ENCODE results near the gene PCSK7.
A peak's percentile ranks its signal among the peaks of the same experiment; 100 is the strongest.
"Not testable (repeated sequence)": the region's sequence is repeated elsewhere in the genome, so short reads cannot be mapped to it uniquely, and the experiment has no call there.

The PCSK7 gene, protein sequence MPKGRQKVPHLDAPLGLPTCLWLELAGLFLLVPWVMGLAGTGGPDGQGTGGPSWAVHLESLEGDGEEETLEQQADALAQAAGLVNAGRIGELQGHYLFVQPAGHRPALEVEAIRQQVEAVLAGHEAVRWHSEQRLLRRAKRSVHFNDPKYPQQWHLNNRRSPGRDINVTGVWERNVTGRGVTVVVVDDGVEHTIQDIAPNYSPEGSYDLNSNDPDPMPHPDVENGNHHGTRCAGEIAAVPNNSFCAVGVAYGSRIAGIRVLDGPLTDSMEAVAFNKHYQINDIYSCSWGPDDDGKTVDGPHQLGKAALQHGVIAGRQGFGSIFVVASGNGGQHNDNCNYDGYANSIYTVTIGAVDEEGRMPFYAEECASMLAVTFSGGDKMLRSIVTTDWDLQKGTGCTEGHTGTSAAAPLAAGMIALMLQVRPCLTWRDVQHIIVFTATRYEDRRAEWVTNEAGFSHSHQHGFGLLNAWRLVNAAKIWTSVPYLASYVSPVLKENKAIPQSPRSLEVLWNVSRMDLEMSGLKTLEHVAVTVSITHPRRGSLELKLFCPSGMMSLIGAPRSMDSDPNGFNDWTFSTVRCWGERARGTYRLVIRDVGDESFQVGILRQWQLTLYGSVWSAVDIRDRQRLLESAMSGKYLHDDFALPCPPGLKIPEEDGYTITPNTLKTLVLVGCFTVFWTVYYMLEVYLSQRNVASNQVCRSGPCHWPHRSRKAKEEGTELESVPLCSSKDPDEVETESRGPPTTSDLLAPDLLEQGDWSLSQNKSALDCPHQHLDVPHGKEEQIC

DNA sequence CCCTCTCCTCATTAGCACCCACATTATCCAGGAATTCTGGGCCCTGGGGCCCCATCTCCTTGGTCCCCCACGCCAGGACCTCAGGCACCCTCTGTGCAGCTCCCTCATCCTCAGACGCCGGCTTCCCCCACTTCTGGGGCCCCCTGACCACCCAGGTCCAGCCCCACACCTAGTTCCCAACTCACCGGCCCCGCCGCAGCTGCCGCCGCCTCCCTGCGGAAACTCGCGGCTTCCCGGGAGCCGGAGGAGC lies at the start of gene PCSK7:
PCSK7 (minus strand) TSS at position 232 of the 250 bp plus-strand sequence. CDS start 2,229 bp downstream, outside the sequence.
- peak; percentile 73 for DNase-seq

DNA sequence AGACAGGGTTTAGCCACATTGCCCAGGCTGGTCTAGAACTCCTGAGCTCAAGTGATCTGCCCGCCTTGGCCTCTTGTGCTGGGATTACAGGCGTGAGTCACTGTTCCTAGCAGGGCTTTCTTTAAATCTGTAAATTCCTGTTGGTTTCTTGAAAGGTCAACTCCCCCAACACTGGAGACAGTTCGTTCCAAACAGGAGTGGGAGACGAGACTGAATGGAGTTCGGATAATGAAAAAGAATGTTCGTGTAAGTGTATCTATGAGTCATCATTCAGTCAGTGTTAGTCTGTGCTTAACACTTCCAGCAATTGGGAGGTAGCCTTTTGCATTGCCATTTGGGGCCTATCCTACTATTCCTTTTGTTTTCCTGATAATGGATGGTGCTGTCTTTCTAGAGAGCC lies 49.3 kb upstream of the PCSK7 start:
- DNase-seq, result no peak

GRCh38 chr11:117279711-117280376 lies 48.0 kb upstream of the PCSK7 start:
- DNase-seq, result no peak

GRCh38 chr11:117278347-117278746 lies 46.5 kb upstream of the PCSK7 start:
- no peak for DNase-seq

DNA sequence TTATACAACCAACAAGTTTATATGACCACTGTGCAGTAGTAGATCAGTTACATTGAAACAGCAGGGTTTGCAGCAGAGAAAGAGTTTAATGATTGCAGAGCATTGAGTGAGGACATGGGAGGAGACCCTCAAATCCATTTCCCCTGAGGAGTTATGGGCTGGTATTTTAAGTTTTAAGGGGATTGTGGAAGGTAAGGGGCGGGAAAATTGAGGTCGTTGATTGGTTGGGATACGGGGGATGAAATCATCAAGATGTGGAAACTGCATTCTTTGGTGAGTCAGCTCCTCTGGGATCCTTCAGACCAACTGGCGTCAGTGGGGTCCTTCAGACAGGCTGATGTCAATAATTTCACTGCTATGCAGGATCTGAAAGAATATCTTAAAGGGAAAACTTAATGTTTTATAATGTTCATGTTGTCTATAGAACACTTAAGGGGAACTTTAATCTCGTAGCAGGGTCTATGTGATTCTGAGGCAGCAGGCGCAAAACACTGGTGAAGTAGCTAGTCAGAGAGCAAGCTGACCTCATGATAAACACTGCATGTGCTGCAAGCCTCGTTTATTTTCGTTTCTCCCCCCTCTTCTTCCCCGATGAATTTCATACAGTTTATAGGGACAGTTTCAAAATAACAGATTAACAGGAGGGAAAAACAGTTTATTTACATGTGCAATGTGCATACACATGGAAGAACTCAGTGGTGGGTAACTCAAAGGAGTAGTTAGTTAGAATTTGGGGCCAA lies 41.8 kb upstream of the PCSK7 start:
- no peak for DNase-seq

- DNase-seq, result not testable (repeated sequence)
Observed at GRCh38 chr11:117272175-117272574, 40.3 kb upstream of the PCSK7 start.

DNA sequence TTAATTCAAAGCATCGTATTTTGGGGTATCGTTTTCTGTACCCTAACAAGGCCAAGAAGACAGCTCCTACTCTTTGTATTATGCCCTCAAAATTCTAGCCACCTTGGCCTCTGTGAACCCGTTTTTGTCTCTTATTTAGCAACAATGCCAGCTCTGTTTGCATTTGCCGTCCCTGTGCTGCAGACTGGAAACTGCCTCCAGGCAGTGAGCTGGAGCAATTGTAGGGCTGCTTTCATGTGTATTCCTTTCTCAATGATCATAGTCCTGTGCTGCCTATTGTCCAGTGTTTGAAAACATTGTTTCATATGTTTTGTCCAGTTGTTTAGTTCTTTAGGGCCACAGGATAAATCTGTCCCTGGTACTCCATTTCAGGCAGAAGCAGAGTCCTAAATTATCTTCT lies 39.3 kb upstream of the PCSK7 start:
- no peak for DNase-seq

GRCh38 chr11:117269856-117270255 lies 38.0 kb upstream of the PCSK7 start:
- no peak for DNase-seq

DNA sequence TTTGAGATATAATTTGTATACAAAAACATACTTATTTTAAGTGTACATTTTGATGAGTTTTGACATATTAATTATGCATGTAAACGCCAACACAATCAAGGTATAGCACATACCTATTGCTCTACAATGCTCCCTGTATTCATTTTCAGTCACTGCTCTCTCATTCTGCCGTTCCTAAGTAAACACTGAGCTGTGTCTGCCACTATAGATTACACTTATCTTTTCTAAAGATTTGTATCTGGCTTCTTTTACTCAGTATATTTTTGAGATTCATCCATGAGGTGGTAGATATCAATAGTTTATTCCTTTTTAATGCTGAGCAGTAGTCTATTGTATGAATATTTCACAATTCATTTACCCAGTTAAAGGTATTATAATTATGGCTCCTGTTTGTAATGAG lies 33.9 kb upstream of the PCSK7 start:
- no peak for DNase-seq

DNA sequence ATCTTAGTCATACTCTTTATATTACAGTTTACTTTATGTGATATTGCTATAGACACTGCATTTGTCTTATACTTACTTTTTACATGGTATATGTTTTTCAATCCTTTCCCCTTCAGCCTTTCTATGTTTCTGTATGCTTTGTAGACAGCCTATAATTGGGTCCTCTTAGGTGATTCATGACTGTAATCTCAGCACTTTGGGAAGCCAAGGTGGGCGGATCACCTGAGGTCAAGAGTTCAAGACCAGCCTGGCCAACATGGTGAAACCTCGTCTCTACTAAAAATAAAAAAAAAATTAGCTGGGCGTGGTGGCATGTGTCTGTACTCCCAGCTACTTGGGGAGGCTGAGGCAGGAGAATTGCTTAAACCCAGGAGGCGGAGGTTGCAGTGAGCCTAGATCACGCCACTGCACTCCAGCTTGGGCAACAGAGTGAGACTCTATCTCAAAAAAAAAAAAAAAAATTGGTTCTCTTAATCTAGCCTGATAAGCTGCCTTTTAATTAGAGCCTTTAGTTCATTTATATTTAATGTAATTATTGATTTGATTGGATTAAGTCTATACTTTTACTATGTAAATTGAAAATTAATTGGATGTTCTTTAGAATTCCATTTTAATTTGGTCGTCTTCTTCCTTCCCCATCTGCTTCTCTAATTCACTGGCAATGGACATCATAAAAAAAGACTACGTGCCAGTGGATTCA lies 32.9 kb upstream of the PCSK7 start:
- DNase-seq, result not testable (repeated sequence)

- no peak for DNase-seq
Observed at GRCh38 chr11:117259417-117259816, 27.5 kb upstream of the PCSK7 start.

DNA sequence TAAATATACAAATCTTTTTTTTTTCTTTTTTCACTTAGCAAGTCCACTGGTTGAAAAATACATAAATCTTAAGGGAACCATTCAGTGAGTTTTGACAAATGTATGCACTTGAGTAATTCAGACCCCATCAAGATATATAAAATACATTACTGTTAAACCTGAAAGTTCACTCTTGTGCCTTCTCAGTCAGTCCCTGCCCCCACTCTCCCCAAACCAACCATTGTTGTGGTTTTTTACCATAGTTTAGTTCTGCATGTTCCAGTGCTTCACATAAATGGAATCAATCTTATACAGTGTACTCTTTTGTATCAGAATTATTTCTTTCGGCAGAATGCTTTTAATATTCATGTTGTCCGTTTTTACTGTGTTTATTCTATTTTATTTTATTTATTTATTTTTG lies 26.7 kb upstream of the PCSK7 start:
- no peak for DNase-seq

DNA sequence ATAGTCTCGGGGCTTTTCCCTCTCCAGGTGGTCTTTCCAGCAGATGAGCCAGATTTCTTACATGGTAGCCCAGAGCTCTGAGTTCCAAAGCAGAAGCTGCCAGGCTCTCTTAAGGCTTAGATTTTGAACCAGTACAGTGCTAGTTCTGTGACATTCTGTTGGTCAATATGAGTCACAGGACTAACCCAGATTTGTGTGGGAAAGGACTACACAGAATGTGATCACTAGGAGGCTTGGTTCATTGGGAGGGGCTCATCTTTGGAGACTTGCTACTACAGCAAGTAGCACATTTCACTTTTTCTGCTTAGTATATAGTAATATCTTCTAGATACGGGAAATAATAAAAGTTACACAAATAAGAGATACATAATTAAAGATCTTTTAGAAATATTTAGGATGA lies 24.7 kb upstream of the PCSK7 start:
- no peak for DNase-seq

GRCh38 chr11:117255966-117256365 lies 24.1 kb upstream of the PCSK7 start:
- DNase-seq, result no peak

DNA sequence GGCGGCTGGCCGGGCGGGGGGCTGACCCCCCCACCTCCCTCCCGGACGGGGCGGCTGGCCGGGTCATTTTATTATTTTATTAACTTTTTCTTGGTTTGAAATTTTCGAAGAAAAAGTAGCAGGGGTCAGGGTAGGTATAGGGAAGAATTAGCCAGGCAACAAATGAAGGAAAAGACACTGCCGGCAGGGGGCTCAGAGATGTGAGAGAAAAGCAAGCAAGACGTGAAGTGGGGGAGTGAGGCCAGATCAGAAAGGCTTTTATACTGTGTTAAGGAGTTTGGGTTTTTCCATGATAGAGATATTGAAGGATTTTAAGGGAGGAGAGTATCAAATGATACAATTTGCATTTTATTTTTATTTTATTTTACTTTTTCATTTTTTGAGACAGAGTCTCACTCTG lies 19.6 kb upstream of the PCSK7 start:
- DNase-seq, result no peak

- no peak for DNase-seq
Observed at GRCh38 chr11:117249571-117249970, 17.7 kb upstream of the PCSK7 start.

DNA sequence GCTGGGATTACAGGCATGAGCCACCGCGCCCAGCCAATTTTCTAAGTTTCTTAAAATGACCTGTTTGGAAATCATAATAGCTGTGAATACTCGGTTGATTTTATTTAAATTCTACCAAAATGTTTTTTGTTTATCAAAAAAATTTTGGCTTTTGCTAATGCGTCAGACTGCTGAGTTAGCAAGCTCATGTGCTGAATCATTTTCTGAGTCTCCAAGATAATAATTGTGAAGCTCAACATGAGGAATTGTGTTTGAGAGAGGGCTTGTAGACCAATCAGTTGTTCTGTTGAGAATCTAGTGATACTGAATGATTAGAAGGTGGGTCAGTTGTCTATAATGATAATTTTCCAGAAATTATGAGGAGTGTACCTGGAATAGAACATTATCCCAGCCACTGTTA lies 16.5 kb upstream of the PCSK7 start:
- no peak for DNase-seq

- DNase-seq, result no peak
Observed at GRCh38 chr11:117239295-117239694, 7.4 kb upstream of the PCSK7 start.

DNA sequence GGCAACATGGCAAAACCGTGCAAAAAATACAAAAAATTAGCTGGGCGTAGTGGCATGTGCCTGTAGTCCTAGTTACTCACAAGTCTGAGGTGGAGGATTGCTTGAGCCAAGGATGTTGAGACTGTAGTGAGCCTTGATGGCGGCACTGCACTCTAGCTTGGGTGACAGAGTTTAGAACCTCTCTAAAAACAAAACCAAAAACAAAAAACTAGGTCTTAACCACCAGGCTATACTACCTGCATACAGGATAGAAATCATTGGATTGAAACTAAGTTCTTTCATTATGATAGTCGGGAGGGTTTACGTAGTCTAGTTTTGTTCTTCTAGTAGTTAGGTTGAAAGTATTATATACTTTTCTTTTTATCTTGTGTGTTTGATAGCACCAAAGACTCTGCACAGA lies 6.3 kb upstream of the PCSK7 start:
- no peak for DNase-seq

- DNase-seq, result peak; percentile 25
Observed at GRCh38 chr11:117232911-117233409, 1.1 kb upstream of the PCSK7 start.

DNA sequence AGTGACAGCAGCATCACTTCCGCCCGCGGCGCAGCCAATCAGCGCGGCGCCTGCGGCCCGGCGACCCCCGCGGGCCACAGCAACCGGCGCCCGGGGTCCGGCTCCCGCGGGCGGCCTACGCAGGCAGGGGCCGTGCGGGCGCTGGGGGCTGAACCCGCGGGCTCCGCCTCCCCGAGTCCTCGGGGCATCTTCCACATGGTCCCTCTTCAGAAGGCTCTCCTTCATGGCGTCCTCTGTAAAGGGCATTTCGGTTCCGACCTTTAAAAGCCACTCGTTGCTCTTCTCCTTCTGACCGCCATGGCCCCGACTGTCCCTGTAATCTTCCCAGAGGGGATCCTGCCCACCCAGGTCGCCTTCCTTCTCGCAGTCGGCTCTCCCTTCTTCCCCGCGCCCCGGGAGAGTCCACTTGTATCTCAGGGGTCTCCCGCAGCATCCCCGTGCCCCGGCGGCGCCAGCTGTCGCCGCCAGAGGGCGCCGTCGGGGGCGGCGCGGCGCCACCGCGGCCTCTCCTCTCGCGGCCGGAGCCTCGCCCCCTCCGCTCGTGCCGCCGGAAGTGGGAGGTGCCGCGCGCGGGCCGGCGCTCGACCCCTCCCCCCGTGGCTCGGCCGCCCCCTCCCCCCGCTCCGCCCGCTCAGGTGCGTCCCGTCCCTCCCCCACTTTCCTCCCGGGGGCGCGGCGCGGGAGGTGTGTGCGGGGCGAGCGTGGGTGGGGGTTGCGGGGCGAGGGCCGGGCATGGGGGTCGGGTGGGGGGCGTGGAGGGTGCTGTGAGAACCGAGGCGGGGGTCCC lies 412 bp upstream of the PCSK7 start, which contains the start of gene RNF214:
RNF214 (plus strand) TSS at position 580 of the 787 bp plus-strand sequence. CDS start 1,602 bp downstream, outside the sequence.
- DNase-seq, result peak; percentile 81

Measured in activated CD4-positive, alpha-beta T cell treated with anti-CD3 and anti-CD28 coated beads for 48 hours (primary cell).